B cell (primary cell): Measurements from ENCODE around the gene WNT3A. TPM values are rescaled to one million over a fixed set of nuclear protein-coding genes. Genes with fewer than 3 reads are reported as not detected.

Source experiments
- ATAC-seq: fragments of 200-7000 bp; cut with Tn5 transposase; one replicate; pipeline ENCODE4 v1.10.0; 2021; ENCODE audit warnings: low read depth, mild to moderate bottlenecking, moderate number of reproducible peaks, moderate library complexity
- CTCF ChIA-PET: fragments of 350-600 bp; sonication (Branson Sonifier 250); formaldehyde crosslinking; loops from one replicate; lab custom pipeline; 2021; ENCODE audit warnings: antibody characterized with exemption, inconsistent platforms; lab: Charles Lee
- POLR2A ChIA-PET: fragments of 350-600 bp; sonication (Branson Sonifier 250); formaldehyde crosslinking; loops from one replicate; lab custom pipeline; 2021; ENCODE audit warnings: antibody characterized with exemption; lab: Charles Lee
- DNase-seq: peaks from one replicate; pipeline ENCODE4 v3.0.0; 2013
- H2AFZ ChIP-seq: 2 replicates; pipeline ENCODE4 v1.6.1; 2012; ENCODE audit warnings: mild to moderate bottlenecking, low read depth, low read length; ENCODE audit not compliant: insufficient read depth, poor library complexity, severe bottlenecking
- H3K27ac ChIP-seq, 2 donors: 1 replicate in 1 of 2; 2 replicates in 1 of 2; pipeline ENCODE4 v1.5.1; 2012 to 2013; ENCODE audit warnings: low read length in 2 of 2, mild to moderate bottlenecking in 2 of 2, moderate library complexity in 1 of 2
- H3K27me3 ChIP-seq, 4 experiments: fragments of 200-600 bp in 1 of 4; sonication (generic) in 1 of 4; replicated peaks in 1 of 4; 1 replicate in 2 of 4; 2 replicates in 2 of 4; pipeline versions ENCODE4 v1.6.1 to v1.7.0; 2013 to 2016; ENCODE audit warnings: low read length in 3 of 4, mild to moderate bottlenecking in 2 of 4, mixed read lengths in 1 of 4, moderate library complexity in 1 of 4; ENCODE audit not compliant: insufficient read depth in 4 of 4, control insufficient read depth in 3 of 4; ENCODE audit errors: control extremely low read depth in 1 of 4
- H3K36me3 ChIP-seq, 2 experiments: replicated peaks in 1 of 2; 1 replicate in 1 of 2; 2 replicates in 1 of 2; pipeline versions ENCODE4 v1.6.1 to v1.7.1; 2013; ENCODE audit warnings: low read length in 1 of 2; ENCODE audit not compliant: insufficient read depth in 2 of 2, control insufficient read depth in 1 of 2; ENCODE audit errors: control extremely low read depth in 1 of 2, extremely low read depth in 1 of 2
- H3K4me1 ChIP-seq, 2 donors: fragments of 200-600 bp in 1 of 2; sonication (generic) in 1 of 2; 1 replicate in 1 of 2; 2 replicates in 1 of 2; pipeline versions ENCODE4 v1.5.1 to v1.6.1; 2013 to 2017; ENCODE audit warnings: low read length in 2 of 2; ENCODE audit not compliant: control insufficient read depth in 2 of 2, insufficient read depth in 2 of 2
- H3K4me2 ChIP-seq: replicated peaks from 2 replicates; pipeline ENCODE3; 2012; ENCODE audit warnings: mild to moderate bottlenecking, low read depth, low read length; ENCODE audit not compliant: poor library complexity, severe bottlenecking
- H3K4me3 ChIP-seq, 5 experiments: fragments of 200-600 bp in 1 of 5; sonication (generic) in 1 of 5; 1 replicate in 3 of 5; 2 replicates in 2 of 5; pipeline versions ENCODE4 v1.5.1 to v1.7.0; 2011 to 2016; ENCODE audit warnings: low read length in 4 of 5, mild to moderate bottlenecking in 4 of 5, low read depth in 2 of 5, control low read depth in 1 of 5, moderate library complexity in 1 of 5; ENCODE audit not compliant: insufficient read depth in 1 of 5; ENCODE audit errors: control extremely low read depth in 1 of 5, extremely low read depth in 1 of 5
- H3K79me2 ChIP-seq: fragments of 200-600 bp; sonication (generic); one replicate; pipeline ENCODE4 v1.6.0; 2016; ENCODE audit warnings: low read length; ENCODE audit not compliant: control insufficient read depth, insufficient read depth
- H3K9ac ChIP-seq: fragments of 200-600 bp; sonication (generic); 2 replicates; pipeline ENCODE4 v1.6.1; 2017; ENCODE audit warnings: mild to moderate bottlenecking, low read length, moderate library complexity
- H3K9me3 ChIP-seq, 3 donors: one replicate each; pipeline versions ENCODE4 v1.6.1 to v1.7.1; 2013; ENCODE audit warnings: low read length in 2 of 3; ENCODE audit not compliant: control insufficient read depth in 2 of 3, insufficient read depth in 1 of 3; ENCODE audit errors: control extremely low read depth in 1 of 3
- H4K20me1 ChIP-seq: 2 replicates; pipeline ENCODE4 v1.6.0; 2012; ENCODE audit warnings: mild to moderate bottlenecking, low read length; ENCODE audit not compliant: insufficient read depth, control insufficient read depth, poor library complexity, severe bottlenecking
- H3K27ac Mint-ChIP-seq: one replicate; pipeline ENCODE4 v1.8.0; 2021; ENCODE audit warnings: mixed read lengths
- H3K27me3 Mint-ChIP-seq: one replicate; pipeline ENCODE4 v1.8.0; 2021; ENCODE audit warnings: mixed read lengths
- H3K4me1 Mint-ChIP-seq: one replicate; pipeline ENCODE4 v1.8.0; 2021; ENCODE audit warnings: mixed read lengths
- H3K4me3 Mint-ChIP-seq: one replicate; pipeline ENCODE4 v1.8.0; 2021; ENCODE audit warnings: mixed read lengths
- H3K9me3 Mint-ChIP-seq: one replicate; pipeline ENCODE4 v1.8.0; 2022; ENCODE audit warnings: mixed read lengths; ENCODE audit not compliant: insufficient read depth
- EZH2 ChIP-seq: IDR thresholded peaks from 2 replicates; pipeline ENCODE4 v1.6.1; 2012; ENCODE audit warnings: borderline replicate concordance, low read depth, mild to moderate bottlenecking, moderate library complexity, low read length; ENCODE audit not compliant: insufficient read depth, poor library complexity, severe bottlenecking
- WGBS: methylation state at CpG from one replicate; pipeline ENCODE4 v1.1.5; 2013; ENCODE audit warnings: missing lambda C conversion rate; ENCODE audit not compliant: insufficient coverage; 5-methylcytosine and 5-hydroxymethylcytosine counted together
- intact Hi-C: fragments of 100-400 bp; cut with micrococcal nuclease; formaldehyde crosslinking; loops from one replicate; pipeline ENCODE4 v1.10.0; 2022
- polyA plus RNA-seq: library from polyadenylated mRNA; depleted of rRNA; stranded (reverse); fragments of >200 nt; gene quantifications from 2 replicates; pipeline ENCODE4 v1.2.3, GENCODE V29; 2012
- total RNA-seq, 2 donors: library from RNA; stranded (reverse); fragments of 120-200 nt in 1 of 2; gene quantifications; 1 replicate in 1 of 2; 2 replicates in 1 of 2; pipeline versions ENCODE4 v1.2.3 to v1.2.4, GENCODE V29; 2013 to 2022
- TF ChIP-seq, protein P1 (sequence below): fragments of 200-600 bp; IDR thresholded peaks from one replicate; pipeline ENCODE4 v1.8.0; 2022; ENCODE audit warnings: antibody characterized with exemption, mild to moderate bottlenecking

WNT3A gene
- total and polyA plus RNA-seq, 2 donors (not counting 1 experiment from before 2014, with no cell fraction given): 0.03 TPM; not detected in 1

- H3K36me3 ChIP-seq: no peaks in the 10 kb centered on the region
- CTCF ChIA-PET: no interaction called here
- peaks cover 8% of the 10 kb centered on the region for H3K4me1 Mint-ChIP-seq
Measured at GRCh38 chr1:228074954-228075730, 68.3 kb downstream of the WNT3A start.

DNA sequence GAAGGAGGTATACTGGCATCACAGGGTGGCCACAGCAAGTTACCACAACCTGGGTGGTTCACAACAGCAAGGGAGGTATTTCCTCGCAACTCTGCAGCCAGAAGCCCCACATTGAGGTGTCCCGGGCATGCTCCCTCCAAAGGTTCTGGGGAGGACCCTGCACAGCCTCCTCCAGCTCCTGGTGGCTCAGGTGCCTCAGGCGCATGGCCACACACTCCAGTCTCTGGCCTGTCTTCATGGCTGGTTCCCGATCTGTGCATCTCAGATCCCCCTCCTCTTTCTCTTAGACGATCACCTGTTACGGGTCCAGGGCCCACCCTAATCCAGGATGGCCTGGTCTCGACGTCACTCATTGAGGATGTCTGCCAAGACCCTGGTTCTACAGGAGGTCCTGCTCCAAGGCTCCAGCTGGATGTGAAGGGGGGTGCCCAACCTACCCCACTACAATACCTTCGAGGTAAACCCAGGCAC is 69.0 kb downstream of the WNT3A start:
- Mint-ChIP-seq H3K4me3 (no peak overlapping the region), H3K4me1 (peaks cover 8% of the 10 kb centered on the region), H3K27ac (no peak overlapping the region), H3K9me3 (no peaks in the 10 kb centered on the region), H3K27me3 (no peaks in the 10 kb centered on the region)
- WGBS: 81% methylated on average over 8 of the region's 9 CpGs
- DNase-seq (no peak), ATAC-seq (no peak)
- Histone ChIP-seq H2AFZ (no peak overlapping the region), H3K9me3 (no peaks in the 10 kb centered on the region), H3K9ac (no peak overlapping the region), H3K27me3 (no peaks in the 10 kb centered on the region), H3K79me2 (peaks cover 12% of the 10 kb centered on the region), H3K4me3 (no peak overlapping the region), H4K20me1 (peaks cover 12% of the 10 kb centered on the region), H3K4me2 (no peak overlapping the region), H3K4me1 (no peaks in the 10 kb centered on the region), H3K27ac (no peak overlapping the region), H3K36me3 (no peaks in the 10 kb centered on the region)
- intact Hi-C loops: no loop called here
- ChIA-PET POLR2A (no interaction called here), CTCF (no interaction called here)
- TF ChIP-seq EZH2: no peak
- TF ChIP-seq, protein P1, sequence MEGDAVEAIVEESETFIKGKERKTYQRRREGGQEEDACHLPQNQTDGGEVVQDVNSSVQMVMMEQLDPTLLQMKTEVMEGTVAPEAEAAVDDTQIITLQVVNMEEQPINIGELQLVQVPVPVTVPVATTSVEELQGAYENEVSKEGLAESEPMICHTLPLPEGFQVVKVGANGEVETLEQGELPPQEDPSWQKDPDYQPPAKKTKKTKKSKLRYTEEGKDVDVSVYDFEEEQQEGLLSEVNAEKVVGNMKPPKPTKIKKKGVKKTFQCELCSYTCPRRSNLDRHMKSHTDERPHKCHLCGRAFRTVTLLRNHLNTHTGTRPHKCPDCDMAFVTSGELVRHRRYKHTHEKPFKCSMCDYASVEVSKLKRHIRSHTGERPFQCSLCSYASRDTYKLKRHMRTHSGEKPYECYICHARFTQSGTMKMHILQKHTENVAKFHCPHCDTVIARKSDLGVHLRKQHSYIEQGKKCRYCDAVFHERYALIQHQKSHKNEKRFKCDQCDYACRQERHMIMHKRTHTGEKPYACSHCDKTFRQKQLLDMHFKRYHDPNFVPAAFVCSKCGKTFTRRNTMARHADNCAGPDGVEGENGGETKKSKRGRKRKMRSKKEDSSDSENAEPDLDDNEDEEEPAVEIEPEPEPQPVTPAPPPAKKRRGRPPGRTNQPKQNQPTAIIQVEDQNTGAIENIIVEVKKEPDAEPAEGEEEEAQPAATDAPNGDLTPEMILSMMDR: no peak

More at GRCh38 chr1:228074954-228075730, 68.3 kb downstream of the WNT3A start:
- DNase-seq (no peak), ATAC-seq (no peak)
- Mint-ChIP-seq H3K27ac (no peak overlapping the region), H3K9me3 (no peaks in the 10 kb centered on the region), H3K4me3 (no peak overlapping the region), H3K27me3 (no peaks in the 10 kb centered on the region)
- H3K4me3 ChIP-seq: no peak overlapping the region
- intact Hi-C loops: no loop called here
- peaks cover 8% of the 10 kb centered on the region for H3K79me2 ChIP-seq
- H3K27me3 ChIP-seq: no peaks in the 10 kb centered on the region
- 65% methylated on average over 15 of the region's 18 CpGs for WGBS
- no peaks in the 10 kb centered on the region for H3K9me3 ChIP-seq
- H3K4me1 ChIP-seq: no peaks in the 10 kb centered on the region
- H2AFZ ChIP-seq: no peak overlapping the region
- peaks cover 12% of the 10 kb centered on the region for H4K20me1 ChIP-seq
- no peak overlapping the region for H3K4me2 ChIP-seq
- POLR2A ChIA-PET: no interaction called here
- H3K27ac ChIP-seq: no peak overlapping the region
- H3K9ac ChIP-seq: no peak overlapping the region
- TF ChIP-seq EZH2: no peak
